SK-N-SH treated with all-trans-retinoic acid at 6 μM for 48 hours (cell line): Measurements from ENCODE around the gene FHOD3.

ENCODE experiments used
- ARNTL ChIP-seq: fragments of 450-650 bp; formaldehyde crosslinking; IDR thresholded peaks from 2 replicates; pipeline ENCODE4 v1.5.0; 2020; ENCODE audit warnings: low read depth, mild to moderate bottlenecking, moderate library complexity, borderline replicate concordance
- CREB5 ChIP-seq: fragments of 250-450 bp; sonication (Bioruptor Pico); IDR thresholded peaks from 2 replicates; pipeline ENCODE4 v1.5.1; 2020; ENCODE audit warnings: low read depth, mild to moderate bottlenecking, moderate library complexity
- PATZ1 ChIP-seq: fragments of 250-450 bp; sonication (Bioruptor Pico); IDR thresholded peaks from 2 replicates; pipeline ENCODE4 v1.8.0; 2020; ENCODE audit warnings: mild to moderate bottlenecking, moderate library complexity, borderline replicate concordance

DNA sequence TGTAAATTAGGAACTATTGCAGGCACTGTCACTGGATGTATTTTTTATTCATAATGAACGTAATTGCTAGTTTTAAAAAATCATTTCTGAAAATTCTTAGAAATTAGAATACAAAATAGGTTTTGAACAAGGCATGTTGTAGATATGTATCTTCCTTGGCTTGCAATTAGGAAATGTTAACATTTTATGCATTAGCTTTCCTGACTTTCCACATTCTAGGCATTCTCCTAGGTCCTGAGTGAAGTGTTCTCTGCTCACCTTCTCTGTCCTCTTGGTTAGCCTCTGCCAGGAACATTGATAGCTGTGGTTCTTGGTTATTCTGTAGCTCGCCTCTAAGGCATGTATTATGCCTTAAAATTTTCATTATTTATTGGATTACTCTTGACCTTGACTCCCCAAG lies 130.3 kb downstream of the FHOD3 start:
- no peak for TF ChIP-seq CREB5 (CRISPR knock-in tag)
- no peak for TF ChIP-seq PATZ1 (CRISPR knock-in tag)
- TF ChIP-seq ARNTL (CRISPR knock-in tag), result no peak
